ENCODE measurements around the gene RECQL5. TPM values are rescaled to one million over a fixed set of nuclear protein-coding genes. Genes with fewer than 3 reads are reported as not detected.

RECQL5 gene
- total and polyA plus RNA-seq, 7 donors: 5.1 to 30.1 (median 11.1) TPM

- WGBS, 2 donors: 83 to 87% methylated on average over 10 of the region's 10 CpGs
- H3K9me3 ChIP-seq: no peaks in the 10 kb centered on the region
- H3K27ac ChIP-seq: peak overlapping the region in 1 of 4 donors; percentile 89
- peaks cover 0 to 35% (median 25%) of the 10 kb centered on the region in 4 donors for H3K4me1 ChIP-seq
- TF ChIP-seq POLR2A (IDR thresholded peaks at IDR 0.05): no peak
- TF ChIP-seq POLR2AphosphoS5 (IDR thresholded peaks at IDR 0.05): no peak
- TF ChIP-seq EP300 (IDR thresholded peaks at IDR 0.05): no peak
- TF ChIP-seq CTCF (IDR thresholded peaks at IDR 0.05): no peak
- H3K4me3 ChIP-seq: peak overlapping the region in 3 of 4 donors; percentile 73 to 86 (median 85)
- H3K27me3 ChIP-seq: no peaks in the 10 kb centered on the region
- peak; percentile 46 for DNase-seq
- intact Hi-C loops (cut with DNase I): loop anchor here (2.0 kb wide), 1 partner anchor 83 kb away; no protein-coding TSS in a partner anchor
- peaks cover 5 to 52% (median 20%) of the 10 kb centered on the region in 4 donors for H3K36me3 ChIP-seq
Observed at GRCh38 chr17:75665981-75666380, 973 bp downstream of the RECQL5 start.

- peaks cover 0 to 52% (median 18%) of the 10 kb centered on the region in 4 donors for H3K36me3 ChIP-seq
- H3K4me1 ChIP-seq: peaks cover 0 to 25% (median 23%) of the 10 kb centered on the region in 4 donors
- H3K4me3 ChIP-seq: no peak overlapping the region
- no peak for DNase-seq
- no peak for TF ChIP-seq CTCF (IDR thresholded peaks at IDR 0.05)
- no peak for TF ChIP-seq POLR2A (IDR thresholded peaks at IDR 0.05)
- no peak for TF ChIP-seq EP300 (IDR thresholded peaks at IDR 0.05)
- no peak for TF ChIP-seq POLR2AphosphoS5 (IDR thresholded peaks at IDR 0.05)
- H3K9me3 ChIP-seq: no peaks in the 10 kb centered on the region
- WGBS, 2 donors: 59 to 91% methylated on average over 3 of the region's 3 CpGs
- H3K27ac ChIP-seq: no peak overlapping the region
- no peaks in the 10 kb centered on the region for H3K27me3 ChIP-seq
- intact Hi-C loops (cut with DNase I): no loop called here
Observed at GRCh38 chr17:75664099-75664549, 2.8 kb downstream of the RECQL5 start.

GRCh38 chr17:75662511-75662910 lies 4.4 kb downstream of the RECQL5 start:
- intact Hi-C loops (cut with DNase I): no loop called here
- Histone ChIP-seq H3K9me3 (no peaks in the 10 kb centered on the region), H3K4me3 (no peak overlapping the region), H3K36me3 (peaks cover under 1 to 53% (median 16%) of the 10 kb centered on the region in 4 donors), H3K27me3 (no peaks in the 10 kb centered on the region), H3K27ac (no peak overlapping the region), H3K4me1 (peaks cover 0 to 13% (median 12%) of the 10 kb centered on the region in 4 donors)
- TF ChIP-seq EP300 (IDR thresholded peaks at IDR 0.05): no peak
- TF ChIP-seq CTCF (IDR thresholded peaks at IDR 0.05): no peak
- no peak for TF ChIP-seq POLR2AphosphoS5 (IDR thresholded peaks at IDR 0.05)
- TF ChIP-seq POLR2A (IDR thresholded peaks at IDR 0.05): no peak
- 96 to 97% methylated on average over 9 of the region's 9 CpGs for WGBS, 2 donors
- DNase-seq: no peak

- H3K27ac ChIP-seq: no peak overlapping the region
- no peak overlapping the region for H3K4me3 ChIP-seq
- no peaks in the 10 kb centered on the region for H3K27me3 ChIP-seq
- 95 to 96% methylated on average over 4 of the region's 4 CpGs for WGBS, 2 donors
- peaks cover 0 to 12% (median 9%) of the 10 kb centered on the region in 4 donors for H3K4me1 ChIP-seq
- H3K9me3 ChIP-seq: no peaks in the 10 kb centered on the region
- peaks cover 8 to 61% (median 16%) of the 10 kb centered on the region in 4 donors for H3K36me3 ChIP-seq
- intact Hi-C loops (cut with DNase I): no loop called here
- TF ChIP-seq CTCF (IDR thresholded peaks at IDR 0.05) (no peak), POLR2A (IDR thresholded peaks at IDR 0.05) (no peak)
- DNase-seq: no peak
Observed at GRCh38 chr17:75661531-75661930, 5.4 kb downstream of the RECQL5 start.

GRCh38 chr17:75658237-75658636 lies 8.7 kb downstream of the RECQL5 start:
- WGBS, 2 donors: 83 to 90% methylated on average over 5 of the region's 5 CpGs
- intact Hi-C loops (cut with DNase I): no loop called here
- Histone ChIP-seq H3K27me3 (no peaks in the 10 kb centered on the region), H3K4me1 (no peaks in the 10 kb centered on the region), H3K4me3 (no peak overlapping the region), H3K9me3 (no peaks in the 10 kb centered on the region), H3K27ac (no peak overlapping the region), H3K36me3 (peaks cover 12 to 78% (median 20%) of the 10 kb centered on the region in 4 donors)
- TF ChIP-seq CTCF (IDR thresholded peaks at IDR 0.05): no peak
- TF ChIP-seq EP300 (IDR thresholded peaks at IDR 0.05): no peak
- no peak for TF ChIP-seq POLR2A (IDR thresholded peaks at IDR 0.05)
- no peak for TF ChIP-seq POLR2AphosphoS5 (IDR thresholded peaks at IDR 0.05)
- no peak for DNase-seq

All from sigmoid colon (tissue), 7 donors.